HEK293 (cell line): ENCODE measurements around the gene PHACTR2.

Experiments
- CTCF ChIA-PET: fragments of 350-600 bp; formaldehyde crosslinking; extraction: SDS; loops from one replicate; lab custom pipeline; 2021; ENCODE audit warnings: antibody characterized with exemption; lab: Yijun Ruan, JAX
- POLR2A ChIA-PET: fragments of 300-600 bp; formaldehyde crosslinking; extraction: SDS; loops from one replicate; lab custom pipeline; 2020; ENCODE audit warnings: antibody characterized with exemption, inconsistent platforms; lab: Yijun Ruan, JAX
- H3K27ac ChIP-seq: fragments of 200-500 bp; sonication (Bioruptor generic); 2 replicates; pipeline ENCODE4 v1.5.1; 2014; ENCODE audit warnings: low read depth, low read length, control low read depth, inconsistent platforms; ENCODE audit errors: extremely low read depth
- H3K36me3 ChIP-seq, 2 experiments: fragments of 200-500 bp in 1 of 2; sonication (Bioruptor generic) in 1 of 2; 1 replicate in 1 of 2; 2 replicates in 1 of 2; pipeline ENCODE4 v1.5.1; 2014 to 2017; ENCODE audit warnings: inconsistent platforms in 2 of 2, low read length in 2 of 2; ENCODE audit not compliant: control insufficient read depth in 2 of 2, insufficient read depth in 1 of 2
- H3K4me1 ChIP-seq: fragments of 200-500 bp; sonication (Bioruptor generic); 2 replicates; pipeline ENCODE4 v1.5.1; 2014; ENCODE audit warnings: mild to moderate bottlenecking, low read length, inconsistent platforms; ENCODE audit not compliant: control insufficient read depth, insufficient read depth
- H3K4me3 ChIP-seq: 2 replicates; pipeline ENCODE4 v1.5.1; 2011; ENCODE audit warnings: low read depth, mild to moderate bottlenecking, control low read depth, low read length, moderate library complexity
- H3K9me3 ChIP-seq: fragments of 200-500 bp; sonication (Bioruptor generic); 2 replicates; pipeline ENCODE4 v1.5.1; 2014; ENCODE audit warnings: low read depth, low read length, inconsistent platforms; ENCODE audit not compliant: control insufficient read depth, insufficient read depth
- AEBP2 ChIP-seq: fragments of 450-650 bp; formaldehyde crosslinking; IDR thresholded peaks from 2 replicates; pipeline ENCODE4 v1.5.1; 2016; ENCODE audit warnings: missing biosample characterization, missing genetic modification characterization, borderline replicate concordance
- FEZF1 ChIP-seq: fragments of 450-650 bp; formaldehyde crosslinking; IDR thresholded peaks from 2 replicates; pipeline ENCODE4 v1.5.1; 2016; ENCODE audit warnings: missing biosample characterization, missing genetic modification characterization
- GLI4 ChIP-seq: fragments of 450-650 bp; formaldehyde crosslinking; IDR thresholded peaks from 2 replicates; pipeline ENCODE4 v1.5.1; 2016; ENCODE audit warnings: missing biosample characterization, missing genetic modification characterization
- GLIS1 ChIP-seq: fragments of 450-650 bp; formaldehyde crosslinking; IDR thresholded peaks from 2 replicates; pipeline ENCODE4 v1.5.1; 2016; ENCODE audit warnings: missing biosample characterization, missing genetic modification characterization
- HOXA7 ChIP-seq: sonication (generic); formaldehyde crosslinking; IDR thresholded peaks from 2 replicates; pipeline ENCODE4 v1.8.1; 2022; ENCODE audit warnings: missing genetic modification reagents, borderline replicate concordance
- HOXD13 ChIP-seq: sonication (generic); formaldehyde crosslinking; IDR thresholded peaks from 2 replicates; pipeline ENCODE4 v1.8.0; 2022; ENCODE audit warnings: missing genetic modification reagents, borderline replicate concordance
- KLF10 ChIP-seq: fragments of 450-650 bp; IDR thresholded peaks from 2 replicates; pipeline ENCODE4 v1.5.1; 2018; ENCODE audit warnings: missing biosample characterization, mild to moderate bottlenecking, missing genetic modification characterization
- PRDM10 ChIP-seq: fragments of 450-650 bp; formaldehyde crosslinking; IDR thresholded peaks from 2 replicates; pipeline ENCODE4 v1.5.1; 2016; ENCODE audit warnings: missing biosample characterization, missing genetic modification characterization
- TCF7L2 ChIP-seq: IDR thresholded peaks from 2 replicates; pipeline ENCODE4 v1.6.1; 2011; ENCODE audit warnings: low read depth, mild to moderate bottlenecking, inconsistent platforms, low read length, moderate library complexity, borderline replicate concordance
- ZFP3 ChIP-seq: fragments of 450-650 bp; formaldehyde crosslinking; IDR thresholded peaks from 2 replicates; pipeline ENCODE4 v1.5.1; 2016; ENCODE audit warnings: low read depth, missing biosample characterization, missing genetic modification characterization
- ZNF169 ChIP-seq: fragments of 450-650 bp; formaldehyde crosslinking; IDR thresholded peaks from 2 replicates; pipeline ENCODE4 v1.5.1; 2016; ENCODE audit warnings: missing biosample characterization, missing genetic modification characterization
- ZNF202 ChIP-seq: fragments of 450-650 bp; formaldehyde crosslinking; IDR thresholded peaks from 2 replicates; pipeline ENCODE4 v1.5.1; 2016; ENCODE audit warnings: missing biosample characterization, missing genetic modification characterization, borderline replicate concordance
- ZNF23 ChIP-seq: fragments of 450-650 bp; formaldehyde crosslinking; IDR thresholded peaks from 2 replicates; pipeline ENCODE4 v1.5.1; 2016; ENCODE audit warnings: missing biosample characterization, missing genetic modification characterization, borderline replicate concordance
- ZNF354C ChIP-seq: fragments of 450-650 bp; formaldehyde crosslinking; IDR thresholded peaks from 2 replicates; pipeline ENCODE4 v1.5.1; 2016; ENCODE audit warnings: missing biosample characterization, missing genetic modification characterization, low read depth, borderline replicate concordance
- ZNF394 ChIP-seq: fragments of 450-650 bp; formaldehyde crosslinking; IDR thresholded peaks from 2 replicates; pipeline ENCODE4 v1.5.1; 2016; ENCODE audit warnings: missing biosample characterization, missing genetic modification characterization, mild to moderate bottlenecking, moderate library complexity, borderline replicate concordance
- ZNF426 ChIP-seq: fragments of 450-650 bp; formaldehyde crosslinking; IDR thresholded peaks from 2 replicates; pipeline ENCODE4 v1.5.1; 2017; ENCODE audit warnings: missing biosample characterization, missing genetic modification characterization, mild to moderate bottlenecking, inconsistent platforms, moderate library complexity
- ZNF510 ChIP-seq: fragments of 450-650 bp; formaldehyde crosslinking; IDR thresholded peaks from 2 replicates; pipeline ENCODE4 v1.5.1; 2018; ENCODE audit warnings: mild to moderate bottlenecking, missing genetic modification characterization, missing biosample characterization; ENCODE audit not compliant: insufficient replicate concordance
- ZNF518A ChIP-seq: fragments of 450-650 bp; formaldehyde crosslinking; conservative IDR thresholded peaks from 2 replicates; pipeline ENCODE4 v1.5.1; 2016; ENCODE audit warnings: low read depth, missing biosample characterization, missing genetic modification characterization
- ZNF549 ChIP-seq: fragments of 450-650 bp; IDR thresholded peaks from 2 replicates; pipeline ENCODE4 v1.5.1; 2018; ENCODE audit warnings: missing biosample characterization, missing genetic modification characterization, mild to moderate bottlenecking, inconsistent platforms, moderate library complexity
- ZNF610 ChIP-seq: fragments of 450-650 bp; formaldehyde crosslinking; IDR thresholded peaks from 2 replicates; pipeline ENCODE4 v1.5.1; 2016; ENCODE audit warnings: missing biosample characterization, missing genetic modification characterization, borderline replicate concordance
- ZNF768 ChIP-seq: fragments of 450-650 bp; formaldehyde crosslinking; IDR thresholded peaks from 2 replicates; pipeline ENCODE4 v1.5.1; 2018; ENCODE audit warnings: missing biosample characterization, mild to moderate bottlenecking, missing genetic modification characterization

PHACTR2 gene

GRCh38 chr6:143828572-143828971 lies 150.8 kb downstream of the PHACTR2 start:
- Histone ChIP-seq H3K4me3 (no peak overlapping the region), H3K9me3 (no peaks in the 10 kb centered on the region), H3K27ac (no peak overlapping the region), H3K36me3 (no peaks in the 10 kb centered on the region), H3K4me1 (no peaks in the 10 kb centered on the region)
- POLR2A ChIA-PET: interaction anchor here (1.2 kb wide), 1 partner anchor 14 kb away, joined by 3 read pairs; the partner anchor contains the start of gene LTV1
- CTCF ChIA-PET: no interaction called here
- TF ChIP-seq GLIS1 (tag by site-specific recombination): peak; percentile 86
- TF ChIP-seq ZNF23 (tag by site-specific recombination): no peak
- no peak for TF ChIP-seq ZNF202 (tag by site-specific recombination)
- TF ChIP-seq ZNF394 (tag by site-specific recombination): no peak
- TF ChIP-seq FEZF1 (tag by site-specific recombination): no peak

- Histone ChIP-seq H3K4me3 (no peak overlapping the region), H3K9me3 (no peaks in the 10 kb centered on the region), H3K36me3 (no peaks in the 10 kb centered on the region), H3K27ac (no peak overlapping the region), H3K4me1 (no peaks in the 10 kb centered on the region)
- peak; percentile 98 for TF ChIP-seq ZNF510 (tag by site-specific recombination)
- TF ChIP-seq ZNF549 (tag by site-specific recombination): no peak
- POLR2A ChIA-PET: interaction anchor here (1.1 kb wide), 1 partner anchor 325 kb away, joined by 3 read pairs; the partner anchor contains the start of gene FUCA2
- CTCF ChIA-PET: no interaction called here
These were observed 158.4 kb downstream of the PHACTR2 start for GRCh38 chr6:143836150-143836549.

GRCh38 chr6:143838395-143838794 lies 160.6 kb downstream of the PHACTR2 start:
- H3K36me3 ChIP-seq: no peaks in the 10 kb centered on the region
- H3K9me3 ChIP-seq: no peaks in the 10 kb centered on the region
- H3K4me1 ChIP-seq: no peaks in the 10 kb centered on the region
- ChIA-PET CTCF (interaction anchor here (1.1 kb wide), 1 partner anchor 9 kb away, joined by 3 read pairs; no protein-coding TSS in a partner anchor), POLR2A (interaction anchor here (0.6 kb wide), 1 partner anchor 1431 kb away, joined by 3 read pairs; no protein-coding TSS in a partner anchor)
- no peak overlapping the region for H3K27ac ChIP-seq
- no peak overlapping the region for H3K4me3 ChIP-seq
- TF ChIP-seq ZNF394 (tag by site-specific recombination): no peak
- no peak for TF ChIP-seq GLI4 (tag by site-specific recombination)
- TF ChIP-seq ZNF768 (tag by site-specific recombination): no peak
- TF ChIP-seq ZNF426 (tag by site-specific recombination): no peak
- no peak for TF ChIP-seq ZNF169 (tag by site-specific recombination)
- TF ChIP-seq HOXD13 (CRISPR knock-in tag): no peak
- no peak for TF ChIP-seq HOXA7 (CRISPR knock-in tag)
- TF ChIP-seq AEBP2 (tag by site-specific recombination): no peak
- no peak for TF ChIP-seq PRDM10 (tag by site-specific recombination)
- TF ChIP-seq ZNF354C: no peak
- no peak for TF ChIP-seq TCF7L2
- no peak for TF ChIP-seq ZNF518A (tag by site-specific recombination)
- TF ChIP-seq KLF10 (tag by site-specific recombination): no peak
- no peak for TF ChIP-seq ZNF610 (tag by site-specific recombination)
- TF ChIP-seq ZFP3 (tag by site-specific recombination): no peak
